GOT3 (cell line): ENCODE data around the gene ALDH5A1.

Experiments
- DNase-seq: peaks from one replicate; lab custom pipeline; 2025; ENCODE audit warnings: mixed read lengths; lab: John Stamatoyannopoulos, UW

ALDH5A1 gene

DNA sequence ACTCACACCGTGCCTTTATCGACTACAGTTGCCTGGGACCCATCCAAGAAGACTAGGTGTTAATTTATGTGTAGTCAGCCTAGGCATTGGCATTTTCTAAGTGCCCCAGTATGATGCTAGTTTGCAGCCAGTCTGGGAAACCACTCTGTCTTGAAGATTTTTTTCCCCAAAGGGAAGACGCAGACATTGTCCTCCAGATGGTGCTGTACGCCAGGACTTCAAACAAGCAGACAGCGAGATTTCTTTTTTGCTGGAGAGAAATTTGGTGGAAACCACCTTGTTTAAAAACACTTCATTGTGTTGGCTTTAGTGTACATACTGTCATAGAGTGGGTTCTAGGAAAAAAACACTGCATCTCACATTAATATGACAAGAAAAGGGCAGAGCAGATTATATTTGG, 30.0 kb downstream of the ALDH5A1 start:
- DNase-seq: no peak

DNA sequence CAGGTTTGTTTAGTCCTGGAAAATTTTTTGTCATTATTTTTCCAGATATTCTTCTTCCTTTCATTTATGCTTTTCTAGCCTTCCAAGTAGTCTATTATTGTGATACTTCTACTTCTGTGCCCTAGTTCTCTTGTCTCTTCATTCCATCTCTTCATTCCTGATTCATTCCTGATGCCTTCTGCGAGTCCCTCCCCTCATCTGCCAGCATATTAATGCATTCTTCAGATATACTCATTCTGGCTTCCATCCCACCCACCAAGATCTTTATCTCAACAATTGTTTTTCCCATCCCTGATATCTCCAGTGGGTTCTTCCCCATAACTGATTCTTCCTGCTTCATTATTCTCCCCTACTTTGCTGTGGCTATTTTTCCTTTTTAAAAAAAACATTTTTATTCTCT, 35.2 kb downstream of the ALDH5A1 start:
- DNase-seq: no peak

DNA sequence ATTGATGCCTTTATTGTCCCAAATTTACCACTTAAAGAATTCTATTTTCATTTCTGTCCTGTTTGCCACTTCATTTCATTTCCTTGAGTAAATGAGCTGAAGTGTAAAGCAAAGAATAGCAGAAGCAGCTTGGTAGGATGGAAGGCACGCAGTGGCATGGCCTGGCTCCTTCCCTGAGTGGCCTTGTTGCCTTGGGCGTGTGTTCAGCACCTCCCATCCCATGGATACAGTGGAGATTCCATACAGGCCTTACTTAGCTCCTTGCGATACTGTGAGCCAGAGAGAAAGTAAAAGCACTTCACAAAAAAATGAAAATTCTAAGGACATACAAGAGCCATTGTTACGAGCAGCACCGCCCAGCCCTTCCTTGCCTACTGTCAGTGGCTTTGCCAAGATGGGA, 39.6 kb downstream of the ALDH5A1 start:
- DNase-seq: no peak

DNA sequence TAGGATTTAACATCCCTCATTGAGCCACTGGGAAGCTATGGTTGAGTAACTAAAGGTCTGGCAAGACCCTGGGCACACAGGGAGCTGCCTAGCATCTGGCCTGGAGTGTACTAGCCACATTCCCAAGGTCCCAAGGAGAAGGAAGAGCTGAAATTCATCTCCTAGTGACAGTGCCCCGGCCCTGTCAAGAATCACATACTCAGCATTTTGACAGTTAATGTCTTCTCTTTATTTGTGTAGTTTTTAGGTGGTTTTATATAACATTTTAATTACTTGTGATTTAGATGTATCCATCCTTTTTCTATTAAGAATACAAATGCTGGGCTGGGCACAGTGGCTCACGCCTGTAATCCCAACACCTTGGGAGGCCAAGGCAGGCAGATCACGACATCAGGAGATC, 40.4 kb downstream of the ALDH5A1 start:
- no peak for DNase-seq

DNA sequence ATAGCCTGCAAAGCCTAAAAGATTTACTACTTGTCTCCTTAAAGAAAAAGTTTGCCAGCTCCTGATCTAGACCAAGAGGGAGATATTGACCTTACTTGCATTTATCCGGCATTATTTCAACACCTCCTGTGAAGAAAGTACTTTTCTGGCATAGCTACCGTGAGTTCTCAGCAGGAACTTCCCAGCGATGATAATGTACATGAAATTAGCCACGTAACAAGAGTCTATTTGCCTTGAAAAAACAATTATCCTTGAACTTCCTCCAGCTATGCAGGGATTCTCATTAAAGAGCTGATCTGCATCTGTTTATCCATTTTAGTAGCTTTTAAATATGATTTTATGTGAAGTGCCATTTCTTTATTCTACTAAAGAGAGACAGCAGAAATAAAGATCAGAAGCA, 41.7 kb downstream of the ALDH5A1 start:
- no peak for DNase-seq

DNA sequence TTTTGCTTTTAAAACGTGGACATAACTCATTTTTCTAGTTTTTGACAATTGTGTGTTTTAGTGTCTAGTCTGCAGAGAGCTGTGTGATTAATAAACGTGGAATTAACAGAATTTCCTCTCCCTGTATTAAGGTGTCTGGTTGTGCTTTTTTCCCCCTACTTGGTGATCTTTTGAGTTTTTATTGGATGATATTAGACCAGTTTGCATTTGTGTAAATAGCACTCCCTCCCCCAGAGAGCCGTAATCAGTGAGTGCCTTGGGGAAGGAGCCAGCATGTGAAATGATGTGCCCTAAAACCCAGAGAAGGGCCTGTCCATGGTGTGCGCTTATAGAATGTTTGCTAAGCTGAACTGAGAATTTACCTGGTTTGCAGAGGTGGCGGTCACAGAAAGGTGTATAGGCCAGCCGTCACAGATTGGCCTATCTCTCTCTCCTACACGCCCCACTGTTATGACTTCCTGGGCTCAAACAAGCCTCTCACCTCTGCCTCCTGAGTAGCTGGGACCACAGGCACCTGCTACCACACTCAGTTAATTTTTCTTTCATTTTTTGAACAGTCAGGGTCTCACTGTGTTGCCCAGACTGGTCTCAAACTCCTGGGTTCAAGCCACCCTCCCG, 42.4 kb downstream of the ALDH5A1 start:
- no peak for DNase-seq

DNA sequence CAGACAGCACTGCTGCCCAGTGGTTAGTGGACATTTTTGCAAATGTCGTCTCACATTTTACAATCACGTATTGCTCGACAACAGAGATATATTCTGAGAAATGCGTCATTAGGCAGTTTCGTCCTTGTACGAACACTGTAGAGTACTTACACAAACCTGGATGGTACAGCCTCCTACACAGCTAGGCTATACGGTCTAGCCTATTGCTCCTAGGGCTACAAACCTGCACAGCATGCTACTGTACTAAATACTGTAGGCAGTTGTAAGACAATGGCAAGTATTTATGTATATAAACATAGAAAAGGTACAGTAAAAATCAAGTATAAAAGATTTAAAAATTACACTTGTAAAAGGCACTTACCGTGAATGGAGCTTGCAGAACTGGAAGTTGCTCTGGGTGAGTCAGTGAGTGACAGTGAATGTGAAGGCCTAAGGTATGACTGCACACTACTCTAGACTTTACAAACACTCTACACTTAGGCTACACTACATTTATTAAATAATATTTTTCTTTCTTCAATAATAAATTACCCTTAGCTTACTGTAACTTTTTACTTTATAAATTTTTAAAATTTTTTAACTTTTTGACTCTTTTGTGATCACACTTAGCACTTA, 43.1 kb downstream of the ALDH5A1 start:
- no peak for DNase-seq

DNA sequence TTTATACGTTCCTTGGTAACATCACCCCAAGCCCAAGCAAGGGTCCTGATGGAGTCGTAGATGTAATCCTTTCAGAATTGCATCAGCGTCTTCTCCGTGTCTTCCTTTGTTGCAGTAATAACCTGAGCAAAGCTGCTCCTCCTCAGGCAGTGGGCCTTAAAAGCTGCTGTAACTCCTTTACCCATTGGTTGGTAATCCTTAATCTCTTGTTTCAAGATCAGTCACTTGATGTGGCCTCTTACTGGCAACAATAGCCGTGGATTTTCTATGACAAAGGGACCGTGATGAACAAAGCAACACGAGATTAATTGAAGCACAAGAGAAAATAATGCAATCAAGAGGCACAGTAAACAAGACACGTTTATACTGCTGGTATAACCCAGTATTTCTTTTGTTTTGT, 44.6 kb downstream of the ALDH5A1 start:
- no peak for DNase-seq

DNA sequence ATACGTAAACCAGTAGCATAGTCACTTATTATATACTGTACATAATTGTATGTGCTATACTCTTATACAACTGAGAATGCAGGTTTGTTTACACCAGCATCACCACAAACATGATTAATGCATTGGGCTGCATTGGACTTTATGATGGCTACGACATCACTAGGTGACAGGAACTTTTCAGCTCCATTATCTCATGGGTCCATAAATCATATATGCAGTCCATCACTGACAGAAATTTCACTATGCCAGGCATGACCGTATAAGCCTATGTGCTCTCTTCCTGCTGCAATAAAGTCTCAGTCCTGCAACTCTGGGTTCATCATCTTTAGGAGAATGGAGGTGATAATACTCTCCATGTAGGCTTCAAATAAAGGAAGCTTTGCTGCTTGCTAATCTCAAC, 45.4 kb downstream of the ALDH5A1 start:
- DNase-seq: no peak

DNA sequence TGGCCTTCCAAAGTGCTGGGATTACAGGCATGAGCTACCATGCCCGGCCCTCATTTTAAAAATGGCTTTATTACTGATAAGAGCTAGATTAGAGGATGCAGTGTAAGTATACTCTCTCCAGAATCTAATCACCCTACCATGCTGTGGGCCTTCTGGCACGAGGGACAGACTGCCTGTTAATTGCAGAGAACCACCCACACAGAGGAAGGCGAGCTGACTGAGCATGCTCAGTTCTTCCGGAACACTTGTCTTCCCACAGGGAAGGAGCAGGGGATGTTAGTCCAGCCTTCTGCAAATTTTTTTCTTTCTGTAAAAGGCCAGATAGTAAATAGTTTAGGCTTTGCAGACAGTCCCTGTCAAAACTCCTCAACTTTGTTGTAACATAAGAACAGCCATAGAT, 48.9 kb downstream of the ALDH5A1 start:
- DNase-seq: no peak

DNA sequence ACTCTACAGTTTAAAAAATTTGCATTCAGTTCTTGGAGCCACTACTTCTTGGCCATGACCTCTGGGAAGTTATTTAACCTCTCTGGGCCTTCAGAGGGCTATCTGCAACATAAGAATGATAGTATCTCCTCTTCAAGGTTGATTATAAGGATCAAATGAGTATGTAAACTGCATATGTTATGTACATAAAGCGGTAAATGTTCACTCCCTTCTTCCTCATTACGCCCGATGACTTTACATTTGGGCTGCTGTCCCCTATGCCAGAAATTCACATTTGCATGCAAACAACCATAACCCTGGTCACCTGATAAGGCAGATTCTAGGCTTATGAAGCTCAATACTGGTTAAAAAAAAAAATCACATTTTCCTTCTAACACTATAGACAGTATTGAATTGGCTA, 50.4 kb downstream of the ALDH5A1 start:
- no peak for DNase-seq

DNA sequence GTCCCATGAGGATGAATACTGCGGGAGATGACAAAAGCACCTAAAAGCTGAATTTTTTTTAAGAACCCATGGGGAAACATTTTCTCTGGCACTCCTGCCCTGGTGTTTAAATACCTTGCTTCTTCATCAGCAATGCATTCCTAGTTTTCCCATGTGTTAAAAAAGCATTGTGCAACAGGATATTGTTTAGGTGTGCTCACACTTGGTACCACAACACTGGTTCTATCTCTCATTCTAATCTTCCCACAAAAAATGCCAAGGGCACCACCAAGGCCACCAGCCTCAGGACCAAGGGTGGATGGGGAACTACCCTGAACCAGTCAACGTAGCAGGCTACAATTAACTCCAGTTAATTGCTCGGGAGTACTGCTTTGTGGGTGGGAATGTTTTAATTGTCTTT, 50.9 kb downstream of the ALDH5A1 start:
- DNase-seq: no peak

DNA sequence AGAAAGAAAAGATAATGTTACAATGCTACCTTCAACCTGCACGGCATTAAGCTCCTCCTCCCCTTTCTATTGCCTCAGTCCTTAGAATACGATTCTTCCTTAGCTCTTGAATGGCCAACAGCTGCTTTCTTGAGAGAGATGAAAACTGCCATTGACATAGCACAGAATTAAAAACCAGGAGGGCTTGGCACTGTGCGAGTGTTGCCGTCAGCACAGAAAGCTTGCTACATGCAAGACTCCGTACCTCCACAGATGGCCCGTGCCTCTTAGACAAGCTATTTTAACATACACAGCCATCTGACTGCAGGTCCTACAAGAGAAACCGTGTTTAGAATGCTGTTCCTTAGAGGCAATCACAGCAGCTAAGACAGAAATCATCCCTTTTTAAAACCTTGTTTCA, 51.7 kb downstream of the ALDH5A1 start:
- no peak for DNase-seq

DNA sequence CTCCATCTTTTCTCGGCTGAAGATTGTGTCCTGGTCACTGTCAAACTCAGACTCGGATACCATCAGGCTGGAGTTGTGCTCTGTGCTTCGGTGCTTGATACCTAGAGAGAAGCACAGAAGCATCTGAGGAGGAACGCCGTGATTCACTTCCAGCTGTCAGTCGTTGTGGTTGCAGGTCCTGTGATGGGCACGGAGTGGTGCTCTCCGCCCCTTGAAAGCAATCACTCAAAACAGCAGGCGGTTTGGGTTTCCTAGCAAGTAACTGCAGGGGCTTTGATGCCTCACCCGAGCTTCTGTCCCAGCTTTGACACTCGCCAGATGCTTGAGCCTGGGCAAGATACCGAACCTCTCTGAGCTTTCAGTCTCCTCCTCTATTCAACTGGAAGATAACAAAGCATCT, 52.5 kb downstream of the ALDH5A1 start:
- no peak for DNase-seq

DNA sequence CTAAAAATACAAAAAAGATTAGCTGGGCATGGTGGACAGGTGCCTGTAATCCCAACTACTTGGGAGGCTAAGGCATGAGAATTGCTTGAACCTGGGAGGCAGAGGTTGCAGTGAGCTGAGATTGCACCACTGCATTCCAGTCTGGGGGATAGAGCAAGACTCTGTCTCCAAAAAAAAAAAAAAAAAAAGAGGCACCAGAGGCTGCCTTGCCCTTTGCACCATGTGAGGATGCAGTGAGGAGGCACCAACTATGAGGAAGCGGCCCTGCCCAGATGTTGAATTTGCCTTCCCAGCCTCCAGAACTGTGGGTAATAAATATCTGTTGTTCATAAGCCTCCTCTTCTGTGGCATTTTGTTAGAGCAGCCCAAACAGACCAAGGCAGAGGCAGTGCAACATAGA, 54.4 kb downstream of the ALDH5A1 start:
- no peak for DNase-seq

DNA sequence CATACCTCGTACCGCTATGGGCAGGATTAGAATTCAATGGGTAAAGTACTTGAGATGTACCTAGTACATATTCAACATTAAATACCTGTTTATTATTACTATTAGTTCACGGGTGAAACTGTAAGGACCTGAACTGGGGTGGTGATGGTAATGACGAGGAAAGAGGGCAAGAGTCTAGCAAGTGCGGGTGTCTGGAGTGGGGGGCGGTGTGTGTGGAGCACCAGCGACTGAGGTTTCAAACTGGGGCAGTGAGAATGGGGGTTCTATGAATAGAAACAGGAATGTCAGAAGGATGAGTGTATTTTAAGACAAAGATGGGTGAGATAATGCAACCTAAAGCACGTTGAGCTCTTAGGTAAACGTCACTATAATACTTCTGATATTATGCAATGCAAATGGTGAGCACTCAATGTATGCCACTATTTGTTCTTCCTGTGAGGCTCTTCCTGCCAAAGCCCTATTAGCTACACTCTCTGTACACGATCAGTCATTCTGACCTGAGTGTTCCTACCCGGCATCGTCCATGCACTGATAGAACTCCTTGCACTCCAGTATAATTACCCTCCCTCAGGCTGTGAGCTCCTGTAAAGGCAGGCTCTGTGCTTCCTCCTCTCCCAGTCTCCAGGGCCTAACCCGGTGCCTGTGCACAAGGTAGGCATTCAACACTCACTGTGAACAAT, 55.0 kb downstream of the ALDH5A1 start:
- DNase-seq: no peak

DNA sequence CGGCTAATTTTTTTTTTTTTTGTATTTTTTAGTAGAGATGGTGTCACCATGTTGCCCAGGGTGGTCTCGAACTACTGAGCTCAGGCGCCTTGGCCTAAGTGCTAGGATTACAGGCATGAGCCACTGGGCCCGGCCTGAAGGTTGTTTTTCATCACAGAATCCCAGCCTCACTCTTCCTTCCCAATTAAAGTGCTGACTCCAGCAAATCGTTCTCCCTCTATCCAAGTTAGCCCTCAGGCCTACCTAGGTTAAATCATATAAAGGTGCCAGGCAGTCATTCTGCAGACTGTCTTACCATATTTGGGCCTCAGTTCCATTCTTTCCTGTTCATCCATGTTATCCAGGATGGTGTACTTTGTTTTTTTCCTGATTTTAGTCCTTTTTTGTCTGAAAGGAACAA, 56.4 kb downstream of the ALDH5A1 start:
- no peak for DNase-seq

DNA sequence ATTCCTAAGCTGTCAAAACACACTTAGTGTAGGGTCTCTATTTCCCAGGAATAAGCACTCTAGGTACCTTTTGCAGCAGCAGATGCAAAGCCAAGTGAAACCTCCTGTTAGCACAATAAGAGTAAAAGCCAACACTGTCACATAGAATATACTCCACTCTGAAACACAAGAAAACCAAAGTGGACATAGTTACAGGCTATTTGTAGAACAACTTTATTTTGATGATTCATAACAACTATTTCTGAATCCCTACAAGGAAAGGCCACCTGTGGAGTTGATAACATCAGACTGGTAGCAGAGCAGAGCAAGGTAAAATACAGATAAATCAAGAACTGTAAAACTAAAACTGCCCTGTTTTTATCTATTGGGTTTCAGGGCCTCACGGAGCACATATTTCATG, 59.7 kb downstream of the ALDH5A1 start:
- no peak for DNase-seq

DNA sequence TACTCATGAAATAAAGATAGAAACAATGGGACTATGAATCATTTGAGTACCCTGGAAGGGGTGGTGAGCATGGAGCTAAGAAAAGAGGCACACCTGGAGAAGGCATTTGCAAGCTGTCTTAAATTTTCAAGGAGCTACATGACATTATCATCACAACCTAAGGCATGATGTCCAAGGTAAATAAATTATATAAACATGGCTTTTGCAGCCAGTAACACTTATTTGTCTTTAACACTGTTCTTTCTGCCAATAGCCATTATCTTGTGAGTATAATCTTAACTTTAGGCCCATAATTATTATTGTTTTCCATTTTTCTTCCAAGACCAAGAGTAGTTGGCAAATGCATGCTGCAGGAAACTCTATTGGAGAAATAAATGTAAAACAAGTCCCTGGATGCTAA, 63.7 kb downstream of the ALDH5A1 start:
- DNase-seq: no peak

DNA sequence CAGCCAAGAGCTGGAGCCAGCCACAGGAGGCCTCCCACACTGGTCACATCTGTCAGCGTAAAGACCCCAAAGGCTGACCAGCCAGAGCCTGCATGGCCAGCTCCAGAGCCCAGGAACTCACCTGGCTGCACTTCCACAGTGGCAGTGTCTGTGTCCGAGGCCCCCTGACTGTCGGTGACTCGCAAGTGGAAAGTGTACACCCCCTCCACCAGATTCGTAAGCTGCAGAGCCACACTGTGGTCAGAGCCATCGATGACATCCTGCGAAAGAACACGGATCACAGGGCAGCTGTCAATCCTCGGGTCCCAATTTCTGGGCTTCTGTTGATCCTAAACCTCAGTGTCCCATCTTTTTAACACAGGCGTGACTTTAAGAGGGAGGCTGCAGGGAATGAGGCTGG, 69.3 kb downstream of the ALDH5A1 start:
- DNase-seq: no peak

DNA sequence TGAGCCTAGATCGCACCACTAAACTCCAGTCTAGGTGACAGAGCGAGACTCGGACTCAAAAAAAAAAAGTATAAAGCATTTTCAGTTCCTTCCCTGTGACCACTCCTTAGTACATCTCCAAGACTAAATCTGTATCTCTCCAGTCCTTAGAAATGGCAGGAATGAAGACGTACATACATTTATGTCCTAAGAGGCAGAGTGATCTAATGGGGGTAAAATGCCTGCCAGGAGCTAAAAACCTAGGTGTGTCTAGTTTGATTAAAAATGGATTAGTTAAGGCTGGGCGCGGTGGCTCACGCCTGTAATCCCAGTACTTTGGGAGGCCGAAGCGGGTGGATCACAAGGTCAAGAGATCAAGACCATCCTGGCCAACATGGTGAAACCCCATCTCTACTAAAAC, 70.4 kb downstream of the ALDH5A1 start:
- DNase-seq: no peak

DNA sequence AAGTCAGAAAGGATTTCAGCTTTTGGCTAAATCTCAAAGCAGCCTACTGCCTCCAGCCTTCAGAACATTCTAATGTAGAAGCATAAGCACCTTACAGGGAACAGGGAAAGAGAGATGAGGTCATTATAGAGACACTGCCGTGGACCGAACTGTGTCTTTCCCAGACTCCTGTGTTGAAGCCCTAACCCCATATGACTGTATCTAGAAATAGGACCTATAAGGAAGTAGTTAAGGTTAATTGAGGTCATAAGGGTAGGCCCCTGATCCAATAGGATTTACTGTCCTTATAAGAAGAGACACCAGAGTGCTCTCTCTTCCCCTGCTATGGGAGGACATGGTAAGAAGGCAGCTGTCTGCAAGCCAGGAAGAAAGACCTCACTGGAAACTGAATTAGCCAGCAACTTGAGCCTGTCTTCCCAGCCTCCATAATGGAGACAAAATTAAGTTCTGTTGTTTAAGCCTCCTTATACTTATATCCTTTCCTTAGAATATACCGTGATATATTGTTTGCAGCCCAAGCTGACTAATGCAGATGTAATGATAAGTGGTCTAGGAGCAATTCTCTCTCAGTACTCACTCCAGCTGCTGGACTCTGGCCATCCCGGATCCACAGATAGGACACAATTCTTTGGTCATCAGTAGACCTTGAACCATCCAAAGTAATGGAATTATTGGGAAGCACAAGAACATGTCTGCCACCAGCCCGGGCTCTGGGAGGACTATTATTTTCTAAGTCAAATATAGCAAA, 71.4 kb downstream of the ALDH5A1 start:
- no peak for DNase-seq

DNA sequence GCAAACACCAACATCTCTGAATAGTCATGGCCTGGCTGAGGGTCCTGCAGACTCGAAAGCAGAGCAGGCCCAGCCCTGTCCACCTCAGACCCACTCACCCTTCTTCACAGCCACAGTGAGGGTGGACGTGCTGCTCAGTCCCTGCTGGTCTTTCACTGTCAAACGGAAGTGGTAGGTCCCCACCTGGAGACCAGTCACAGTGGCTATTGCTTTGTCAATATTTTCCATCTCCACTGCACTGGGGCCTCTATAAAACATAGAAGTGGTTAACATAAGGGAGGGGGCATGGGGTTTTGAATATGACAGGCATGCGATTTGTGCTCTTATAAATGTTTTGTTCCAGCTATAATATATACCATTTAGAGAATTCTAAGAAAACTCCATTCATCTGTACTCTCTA, 73.9 kb downstream of the ALDH5A1 start:
- DNase-seq: no peak
